22Rv1 (cell line): Measurements from ENCODE around the gene EFNA4.

Experiments used
- CTCF ChIP-seq: fragments of 450-650 bp; IDR thresholded peaks from 2 replicates; pipeline ENCODE4 v1.5.1; 2017; ENCODE audit warnings: mild to moderate bottlenecking
- ZFX ChIP-seq: fragments of 450-650 bp; IDR thresholded peaks from 2 replicates; pipeline ENCODE4 v1.6.1; 2017; ENCODE audit warnings: antibody characterized with exemption, borderline replicate concordance

- no peak for TF ChIP-seq ZFX
- no peak for TF ChIP-seq CTCF
These were observed 41.3 kb downstream of the EFNA4 start for GRCh38 chr1:155104605-155105534.
